Panc1 (cell line): ENCODE data around the gene CCDC38.

ENCODE experiments used
- POLR2AphosphoS5 ChIP-seq: IDR thresholded peaks from 2 replicates; pipeline ENCODE4 v1.6.1; 2012; ENCODE audit warnings: mild to moderate bottlenecking, low read depth, low read length, moderate library complexity
- TCF7L2 ChIP-seq: IDR thresholded peaks from 2 replicates; pipeline ENCODE4 v1.6.1; 2011; ENCODE audit warnings: mild to moderate bottlenecking, low read depth, low read length, inconsistent platforms
- TF ChIP-seq, protein P1 (sequence below): fragments of 450-650 bp; IDR thresholded peaks from 2 replicates; pipeline ENCODE4 v1.5.1; 2017; ENCODE audit warnings: mild to moderate bottlenecking
- TF ChIP-seq, protein P2 (sequence below), 2 experiments: IDR thresholded peaks; 2 replicates each; pipeline ENCODE4 v1.6.1; 2011 to 2012; ENCODE audit warnings: low read depth in 2 of 2, control low read depth in 1 of 2, low read length in 1 of 2, mild to moderate bottlenecking in 1 of 2, moderate library complexity in 1 of 2; ENCODE audit not compliant: insufficient read depth in 1 of 2

- TF ChIP-seq, protein P1, sequence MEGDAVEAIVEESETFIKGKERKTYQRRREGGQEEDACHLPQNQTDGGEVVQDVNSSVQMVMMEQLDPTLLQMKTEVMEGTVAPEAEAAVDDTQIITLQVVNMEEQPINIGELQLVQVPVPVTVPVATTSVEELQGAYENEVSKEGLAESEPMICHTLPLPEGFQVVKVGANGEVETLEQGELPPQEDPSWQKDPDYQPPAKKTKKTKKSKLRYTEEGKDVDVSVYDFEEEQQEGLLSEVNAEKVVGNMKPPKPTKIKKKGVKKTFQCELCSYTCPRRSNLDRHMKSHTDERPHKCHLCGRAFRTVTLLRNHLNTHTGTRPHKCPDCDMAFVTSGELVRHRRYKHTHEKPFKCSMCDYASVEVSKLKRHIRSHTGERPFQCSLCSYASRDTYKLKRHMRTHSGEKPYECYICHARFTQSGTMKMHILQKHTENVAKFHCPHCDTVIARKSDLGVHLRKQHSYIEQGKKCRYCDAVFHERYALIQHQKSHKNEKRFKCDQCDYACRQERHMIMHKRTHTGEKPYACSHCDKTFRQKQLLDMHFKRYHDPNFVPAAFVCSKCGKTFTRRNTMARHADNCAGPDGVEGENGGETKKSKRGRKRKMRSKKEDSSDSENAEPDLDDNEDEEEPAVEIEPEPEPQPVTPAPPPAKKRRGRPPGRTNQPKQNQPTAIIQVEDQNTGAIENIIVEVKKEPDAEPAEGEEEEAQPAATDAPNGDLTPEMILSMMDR: no peak
- TF ChIP-seq POLR2AphosphoS5 (no peak), TCF7L2 (no peak)
- TF ChIP-seq, protein P2, sequence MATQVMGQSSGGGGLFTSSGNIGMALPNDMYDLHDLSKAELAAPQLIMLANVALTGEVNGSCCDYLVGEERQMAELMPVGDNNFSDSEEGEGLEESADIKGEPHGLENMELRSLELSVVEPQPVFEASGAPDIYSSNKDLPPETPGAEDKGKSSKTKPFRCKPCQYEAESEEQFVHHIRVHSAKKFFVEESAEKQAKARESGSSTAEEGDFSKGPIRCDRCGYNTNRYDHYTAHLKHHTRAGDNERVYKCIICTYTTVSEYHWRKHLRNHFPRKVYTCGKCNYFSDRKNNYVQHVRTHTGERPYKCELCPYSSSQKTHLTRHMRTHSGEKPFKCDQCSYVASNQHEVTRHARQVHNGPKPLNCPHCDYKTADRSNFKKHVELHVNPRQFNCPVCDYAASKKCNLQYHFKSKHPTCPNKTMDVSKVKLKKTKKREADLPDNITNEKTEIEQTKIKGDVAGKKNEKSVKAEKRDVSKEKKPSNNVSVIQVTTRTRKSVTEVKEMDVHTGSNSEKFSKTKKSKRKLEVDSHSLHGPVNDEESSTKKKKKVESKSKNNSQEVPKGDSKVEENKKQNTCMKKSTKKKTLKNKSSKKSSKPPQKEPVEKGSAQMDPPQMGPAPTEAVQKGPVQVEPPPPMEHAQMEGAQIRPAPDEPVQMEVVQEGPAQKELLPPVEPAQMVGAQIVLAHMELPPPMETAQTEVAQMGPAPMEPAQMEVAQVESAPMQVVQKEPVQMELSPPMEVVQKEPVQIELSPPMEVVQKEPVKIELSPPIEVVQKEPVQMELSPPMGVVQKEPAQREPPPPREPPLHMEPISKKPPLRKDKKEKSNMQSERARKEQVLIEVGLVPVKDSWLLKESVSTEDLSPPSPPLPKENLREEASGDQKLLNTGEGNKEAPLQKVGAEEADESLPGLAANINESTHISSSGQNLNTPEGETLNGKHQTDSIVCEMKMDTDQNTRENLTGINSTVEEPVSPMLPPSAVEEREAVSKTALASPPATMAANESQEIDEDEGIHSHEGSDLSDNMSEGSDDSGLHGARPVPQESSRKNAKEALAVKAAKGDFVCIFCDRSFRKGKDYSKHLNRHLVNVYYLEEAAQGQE (IDR thresholded peaks at IDR 0.05; ENCODE audit: insufficient read depth in 1 of 2, low read depth in 2 of 2, low read length in 1 of 2): no peak
Observed at GRCh38 chr12:95863337-95863736, 79.1 kb downstream of the CCDC38 start.
